A549 (cell line): ENCODE results near the gene SLC16A6. TPM values are rescaled to one million over a fixed set of nuclear protein-coding genes. Genes with fewer than 3 reads are reported as not detected.

ENCODE experiments used
- ATAC-seq, 2 experiments: fragments of 200-7000 bp in 1 of 2; fragments of >200 bp in 1 of 2; cut with Nextera tagmentation in 1 of 2; cut with Tn5 transposase in 1 of 2; 3 replicates each; pipeline versions ENCODE4 v1.8.0 to v1.9.1; 2018 to 2020; ENCODE audit warnings: mild to moderate bottlenecking in 1 of 2, moderate library complexity in 1 of 2
- CTCF ChIA-PET: fragments of 300-600 bp; sonication (Branson Sonifier 250); formaldehyde crosslinking; extraction: SDS; loops from one replicate; lab custom pipeline; 2021; ENCODE audit warnings: antibody characterized with exemption, inconsistent platforms; lab: Yijun Ruan, JAX
- POLR2A ChIA-PET: fragments of 350-600 bp; formaldehyde crosslinking; extraction: SDS; loops from one replicate; lab custom pipeline; 2021; ENCODE audit warnings: antibody characterized with exemption, inconsistent platforms; lab: Yijun Ruan, JAX
- DNase-seq, 2 experiments: peaks; one replicate each; pipeline versions ENCODE4 v3.0.0 to v3.0.0-alpha.2; 2011 to 2016; ENCODE audit warnings: low read depth in 1 of 2, low spot score in 1 of 2
- FAIRE-seq: peaks from 2 replicates; lab custom pipeline; 2011; peaks lifted over from hg19 to GRCh38; lab: Jason Lieb, UNC
- H3K27ac ChIP-seq, 2 experiments: fragments of >200 bp; sonication (Bioruptor Twin); formaldehyde crosslinking; 3 replicates each; pipeline ENCODE4 v1.5.1; 2016 to 2017
- H3K4me1 ChIP-seq: fragments of >200 bp; sonication (Bioruptor Twin); formaldehyde crosslinking; 3 replicates; pipeline ENCODE4 v1.6.1; 2016
- H3K4me2 ChIP-seq: fragments of >200 bp; sonication (Bioruptor Twin); formaldehyde crosslinking; 3 replicates; pipeline ENCODE4 v1.6.1; 2016
- H3K4me3 ChIP-seq: fragments of >200 bp; sonication (Bioruptor Twin); formaldehyde crosslinking; 3 replicates; pipeline ENCODE4 v1.5.1; 2016
- H3K9me3 ChIP-seq: fragments of >200 bp; sonication (Bioruptor Twin); formaldehyde crosslinking; 3 replicates; pipeline ENCODE4 v1.6.1; 2016
- BHLHE40 ChIP-seq: IDR thresholded peaks from 2 replicates; pipeline ENCODE4 v1.6.1; 2012; ENCODE audit warnings: low read depth, low read length, inconsistent platforms
- CBX8 ChIP-seq: fragments of 200-600 bp; sonication (generic); IDR thresholded peaks from 2 replicates; pipeline ENCODE4 v1.6.1; 2016
- EHMT2 ChIP-seq: fragments of 200-600 bp; sonication (generic); IDR thresholded peaks from 2 replicates; pipeline ENCODE4 v1.6.1; 2016; ENCODE audit warnings: antibody characterized with exemption, low read depth, mild to moderate bottlenecking, moderate library complexity
- ESRRA ChIP-seq: fragments of 150-350 bp; IDR thresholded peaks from 2 replicates; pipeline ENCODE4 v1.6.1; 2014; ENCODE audit warnings: mild to moderate bottlenecking, low read length, borderline replicate concordance
- FOSL2 ChIP-seq, 2 experiments: fragments of 450-650 bp in 1 of 2; fragments of >200 bp in 1 of 2; sonication (Bioruptor Twin) in 1 of 2; formaldehyde crosslinking; IDR thresholded peaks; 2 replicates each; pipeline versions ENCODE4 v1.5.0 to v1.6.1; 2016 to 2020; ENCODE audit warnings: mild to moderate bottlenecking in 1 of 2, moderate library complexity in 1 of 2
- HES2 ChIP-seq: fragments of >200 bp; sonication (Bioruptor Twin); formaldehyde crosslinking; IDR thresholded peaks from 2 replicates; pipeline ENCODE4 v1.6.1; 2016
- HMGXB4 ChIP-seq: fragments of 250-450 bp; sonication (Bioruptor Pico); IDR thresholded peaks from 2 replicates; pipeline ENCODE4 v1.5.0; 2021; ENCODE audit warnings: mild to moderate bottlenecking, moderate library complexity, borderline replicate concordance
- HOXB5 ChIP-seq: fragments of 250-450 bp; sonication (Bioruptor Pico); IDR thresholded peaks from 2 replicates; pipeline ENCODE4 v1.5.0; 2020; ENCODE audit warnings: mild to moderate bottlenecking, moderate library complexity
- JUN ChIP-seq, 2 experiments: fragments of >200 bp; sonication (Bioruptor Twin); formaldehyde crosslinking; IDR thresholded peaks; 2 replicates in 1 of 2; 3 replicates in 1 of 2; pipeline ENCODE4 v1.6.1; 2016 to 2017
- NR3C1 ChIP-seq: fragments of >200 bp; sonication (Bioruptor Twin); formaldehyde crosslinking; IDR thresholded peaks from 3 replicates; pipeline ENCODE4 v1.6.1; 2017
- POLR2AphosphoS2 ChIP-seq: conservative IDR thresholded peaks from 2 replicates; pipeline ENCODE4 v1.6.1; 2012; ENCODE audit warnings: low read length, improper control_type of control experiment, inconsistent platforms
- RAD21 ChIP-seq, 2 experiments: fragments of >200 bp in 1 of 2; sonication (Bioruptor Twin) in 1 of 2; formaldehyde crosslinking in 1 of 2; IDR thresholded peaks in 1 of 2; conservative IDR thresholded peaks in 1 of 2; 2 replicates in 1 of 2; 3 replicates in 1 of 2; pipeline ENCODE4 v1.6.1; 2012 to 2018; ENCODE audit warnings: inconsistent platforms in 1 of 2
- RARB ChIP-seq: fragments of 250-450 bp; sonication (Bioruptor Pico); IDR thresholded peaks from 2 replicates; pipeline ENCODE4 v1.8.0; 2021; ENCODE audit warnings: mild to moderate bottlenecking, moderate library complexity
- RCOR1 ChIP-seq: fragments of 150-350 bp; IDR thresholded peaks from 2 replicates; pipeline ENCODE4 v1.6.1; 2014; ENCODE audit warnings: antibody characterized with exemption, low read length, low read depth
- REST ChIP-seq: fragments of 200-600 bp; sonication (generic); IDR thresholded peaks from 2 replicates; pipeline ENCODE4 v1.6.1; 2016; ENCODE audit warnings: antibody characterized with exemption, mild to moderate bottlenecking, moderate library complexity
- SMC3 ChIP-seq: fragments of >200 bp; sonication (Bioruptor Twin); formaldehyde crosslinking; IDR thresholded peaks from 3 replicates; pipeline ENCODE4 v1.6.1; 2018; ENCODE audit warnings: inconsistent platforms
- SREBF2 ChIP-seq: fragments of 450-650 bp; IDR thresholded peaks from 2 replicates; pipeline ENCODE4 v1.6.1; 2014; ENCODE audit warnings: mild to moderate bottlenecking, moderate library complexity
- ZFP36 ChIP-seq: fragments of 450-650 bp; IDR thresholded peaks from 2 replicates; pipeline ENCODE4 v1.6.1; 2014; ENCODE audit warnings: borderline replicate concordance; ENCODE audit not compliant: partially characterized antibody
- ZSCAN20 ChIP-seq: fragments of 250-450 bp; sonication (Bioruptor Pico); IDR thresholded peaks from 2 replicates; pipeline ENCODE4 v1.8.0; 2022; ENCODE audit warnings: mild to moderate bottlenecking, moderate library complexity
- WGBS: methylation state at CpG from one replicate; pipeline ENCODE4 v1.1.6; 2017; ENCODE audit errors: missing lambda C conversion rate; 5-methylcytosine and 5-hydroxymethylcytosine counted together
- polyA plus RNA-seq, 4 experiments: library from polyadenylated mRNA; depleted of rRNA in 3 of 4; stranded (reverse); fragments of >200 nt; fragmentation: RNase III in 1 of 4; extraction: RNeasy Plus Mini Kit Qiagen cat#74134 plus additional on column Dnase treatment in 1 of 4; gene quantifications; 2 replicates in 3 of 4; 3 replicates in 1 of 4; pipeline ENCODE4 v1.2.3, GENCODE V29; 2011 to 2017

SLC16A6 gene
- polyA plus RNA-seq, 2 of the 4 experiments (the other 2 are of a cell fraction) = 0.17 to 0.52 TPM

- CTCF ChIA-PET = interaction anchor here (0.9 to 1.3 kb wide), 4 partner anchors 17 to 38 kb away, joined by 3 to 4 read pairs (median 4); no protein-coding TSS in a partner anchor
- POLR2A ChIA-PET = no interaction called here
- ATAC-seq = no peak
Observed at GRCh38 chr17:68297195-68297594, 6.3 kb upstream of the SLC16A6 start.

GRCh38 chr17:68296217-68297191, 5.6 kb upstream of the SLC16A6 start:
- no peak overlapping the region for H3K27ac ChIP-seq
- ChIA-PET CTCF (interaction anchor here (0.7 to 1.3 kb wide), 6 partner anchors 11 to 161 kb away, joined by 3 to 4 read pairs (median 3); partner anchors contain the start of gene WIPI1), POLR2A (no interaction called here)
- no peaks in the 10 kb centered on the region for H3K9me3 ChIP-seq
- TF ChIP-seq SMC3 (no peak), NR3C1 (no peak), HOXB5 (no peak), HES2 (no peak), SREBF2 (no peak), RARB (CRISPR knock-in tag) (no peak)
- 74% methylated on average over 18 of the region's 18 CpGs for WGBS
- no peak for DNase-seq
- FAIRE-seq = no peak
- H3K4me1 ChIP-seq = peaks cover 4% of the 10 kb centered on the region; the same call in 2 of the 3 replicates
- H3K4me3 ChIP-seq = no peak overlapping the region
- no peak for ATAC-seq
- H3K4me2 ChIP-seq = no peak overlapping the region

More at GRCh38 chr17:68297195-68297594, 6.3 kb upstream of the SLC16A6 start:
- no peak overlapping the region for H3K4me2 ChIP-seq
- TF ChIP-seq EHMT2 = no peak
- TF ChIP-seq RAD21 (conservative IDR thresholded peaks at IDR 0.05 in 1 of 2, IDR thresholded peaks at IDR 0.05 in 1 of 2) = no peak
- no peak for TF ChIP-seq CBX8
- TF ChIP-seq ZSCAN20 = no peak
- TF ChIP-seq RCOR1 = no peak
- no peak for TF ChIP-seq BHLHE40
- no peak for TF ChIP-seq FOSL2 (IDR thresholded peaks at IDR 0.05)
- TF ChIP-seq FOSL2 (CRISPR knock-in tag; IDR thresholded peaks at IDR 0.05) = no peak
- no peak for TF ChIP-seq POLR2AphosphoS2
- TF ChIP-seq REST = no peak
- no peak for DNase-seq
- no peak overlapping the region for H3K27ac ChIP-seq
- no peaks in the 10 kb centered on the region for H3K9me3 ChIP-seq
- no peak for FAIRE-seq
- peaks cover 4% of the 10 kb centered on the region; the same call in 2 of the 3 replicates for H3K4me1 ChIP-seq
- H3K4me3 ChIP-seq = no peak overlapping the region
- WGBS = 73% methylated on average over 4 of the region's 4 CpGs

GRCh38 chr17:68295086-68295485, 4.2 kb upstream of the SLC16A6 start:
- CTCF ChIA-PET = no interaction called here
- H3K4me3 ChIP-seq = no peak overlapping the region
- POLR2A ChIA-PET = no interaction called here
- no peak overlapping the region for H3K27ac ChIP-seq
- peaks cover 9% of the 10 kb centered on the region; the same call in 2 of the 3 replicates for H3K4me1 ChIP-seq
- ATAC-seq (no peak), DNase-seq (no peak), FAIRE-seq (no peak)
- no peak for TF ChIP-seq HMGXB4 (CRISPR knock-in tag)
- TF ChIP-seq BHLHE40 = no peak
- TF ChIP-seq ESRRA = no peak
- no peak for TF ChIP-seq ZFP36
- TF ChIP-seq JUN (IDR thresholded peaks at IDR 0.05) = no peak
- H3K9me3 ChIP-seq = no peaks in the 10 kb centered on the region
- WGBS = 77% methylated on average over 7 of the region's 7 CpGs
- no peak overlapping the region for H3K4me2 ChIP-seq
